ENCODE data around the gene CSMD2. TPM values are rescaled to one million over a fixed set of nuclear protein-coding genes. Genes with fewer than 3 reads are reported as not detected.

CSMD2 gene
- total RNA-seq, 2 experiments from 2014 or later = not detected

- no peak for ATAC-seq
- CTCF ChIA-PET = interaction anchor here (0.6 to 1.2 kb wide), 4 partner anchors 9 to 1112 kb away, joined by 3 to 4 read pairs (median 3); no protein-coding TSS in a partner anchor
These were observed 534.3 kb downstream of the CSMD2 start for GRCh38 chr1:33630686-33631085.

GRCh38 chr1:33626801-33627200 lies 538.2 kb downstream of the CSMD2 start:
- intact Hi-C loops (cut with micrococcal nuclease) = no loop called here
- Mint-ChIP-seq H3K36me3 (ENCODE audit: low read depth) (no peaks in the 10 kb centered on the region), H3K4me3 (no peak overlapping the region), H3K27ac (no peak overlapping the region), H3K27me3 (peaks cover 21% of the 10 kb centered on the region), H3K9me3 (no peaks in the 10 kb centered on the region), H3K4me1 (ENCODE audit: low read depth) (no peaks in the 10 kb centered on the region)
- POLR2A ChIA-PET = no interaction called here
- no peak for TF ChIP-seq CTCF (IDR thresholded peaks at IDR 0.05)
- no peak for ATAC-seq
- CTCF ChIA-PET = no interaction called here
- no peak for DNase-seq

More at GRCh38 chr1:33630686-33631085, 534.3 kb downstream of the CSMD2 start:
- no peak for TF ChIP-seq CTCF (IDR thresholded peaks at IDR 0.05)
- DNase-seq = no peak
- Mint-ChIP-seq H3K27me3 (peaks cover 33% of the 10 kb centered on the region), H3K4me1 (ENCODE audit: low read depth) (no peaks in the 10 kb centered on the region), H3K4me3 (no peak overlapping the region), H3K9me3 (no peaks in the 10 kb centered on the region), H3K36me3 (ENCODE audit: low read depth) (no peaks in the 10 kb centered on the region), H3K27ac (no peak overlapping the region)
- POLR2A ChIA-PET = no interaction called here
- intact Hi-C loops (cut with micrococcal nuclease) = loop anchor here (10.0 kb wide), 1 partner anchor 1114 kb away; no protein-coding TSS in a partner anchor

GRCh38 chr1:33624991-33625870 lies 539.8 kb downstream of the CSMD2 start:
- Mint-ChIP-seq H3K9me3 (no peaks in the 10 kb centered on the region), H3K27me3 (peaks cover 18% of the 10 kb centered on the region), H3K36me3 (ENCODE audit: low read depth) (no peaks in the 10 kb centered on the region), H3K4me3 (no peak overlapping the region), H3K4me1 (ENCODE audit: low read depth) (no peaks in the 10 kb centered on the region), H3K27ac (no peak overlapping the region)
- POLR2A ChIA-PET = no interaction called here
- TF ChIP-seq CTCF (IDR thresholded peaks at IDR 0.05) = peak; percentile 56
- ATAC-seq (peak; percentile 34), DNase-seq (peak; percentile 22)
- CTCF ChIA-PET = interaction anchor here (0.8 to 1.9 kb wide), 5 partner anchors 10 to 538 kb away, joined by 3 to 10 read pairs (median 3); no protein-coding TSS in a partner anchor
- intact Hi-C loops (cut with micrococcal nuclease) = no loop called here

GRCh38 chr1:33624261-33624990 lies 540.6 kb downstream of the CSMD2 start:
- Mint-ChIP-seq H3K27me3 (peaks cover 13% of the 10 kb centered on the region), H3K27ac (no peak overlapping the region), H3K9me3 (no peaks in the 10 kb centered on the region), H3K4me3 (no peak overlapping the region), H3K36me3 (ENCODE audit: low read depth) (no peaks in the 10 kb centered on the region), H3K4me1 (ENCODE audit: low read depth) (no peaks in the 10 kb centered on the region)
- intact Hi-C loops (cut with micrococcal nuclease) = no loop called here
- ChIA-PET POLR2A (no interaction called here), CTCF (interaction anchor here (1.9 to 2.1 kb wide), 2 partner anchors 8 to 11 kb away, joined by 10 to 13 read pairs; no protein-coding TSS in a partner anchor)
- TF ChIP-seq CTCF (IDR thresholded peaks at IDR 0.05) = no peak
- DNase-seq = no peak
- no peak for ATAC-seq
